GM12874 (cell line): ENCODE measurements around the gene RSPH9.

Source experiments
- TF ChIP-seq, protein P1 (sequence below): IDR thresholded peaks from 2 replicates; pipeline ENCODE4 v1.5.1; 2011; ENCODE audit warnings: low read depth, mild to moderate bottlenecking, control low read depth, low read length, moderate library complexity; ENCODE audit not compliant: insufficient read depth

RSPH9 gene

DNA sequence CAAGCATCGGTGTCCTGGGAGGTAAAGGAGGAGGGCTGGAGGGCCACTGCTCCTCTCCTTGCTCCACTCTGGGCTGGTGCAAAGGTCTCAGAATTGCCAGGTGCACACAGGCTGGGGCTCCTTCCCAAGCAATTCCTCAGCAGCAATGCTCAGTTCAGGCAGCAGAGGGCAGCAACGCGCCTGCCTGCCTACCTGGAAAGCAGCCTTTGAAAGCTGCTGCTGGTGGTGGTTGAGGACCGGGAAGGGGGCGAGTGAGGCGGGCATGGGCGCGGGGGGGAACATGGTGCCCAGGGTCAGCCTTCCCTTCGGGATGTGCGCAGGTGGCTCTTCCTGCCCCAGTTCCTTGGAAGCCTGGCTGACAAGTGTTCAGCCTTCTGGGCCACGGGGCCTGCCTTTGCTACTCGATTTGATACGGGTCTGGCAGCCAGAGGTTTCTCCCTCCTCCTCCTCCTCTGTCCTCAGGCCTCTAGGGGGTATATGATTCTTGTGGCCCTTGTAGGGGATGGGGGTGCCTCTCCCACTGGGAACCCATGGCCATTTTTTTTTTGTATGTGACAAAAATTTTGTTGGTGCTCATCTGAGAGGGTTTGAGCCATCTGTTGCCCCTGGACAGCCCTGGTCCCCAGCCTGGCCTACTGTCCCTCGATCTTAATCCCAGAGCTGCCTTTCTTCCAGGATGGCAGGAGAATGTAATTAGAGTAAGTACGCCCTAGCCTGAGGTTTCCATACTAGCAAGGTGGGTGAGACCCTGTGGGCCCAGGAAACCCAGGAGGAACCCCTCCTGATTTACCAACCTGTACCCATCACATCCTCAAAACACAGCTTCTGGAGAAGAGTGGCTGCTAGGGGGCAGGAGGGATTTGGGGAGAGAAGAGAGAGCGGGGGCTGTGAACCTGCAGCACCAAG lies 22.7 kb downstream of the RSPH9 start:
- TF ChIP-seq, protein P1, sequence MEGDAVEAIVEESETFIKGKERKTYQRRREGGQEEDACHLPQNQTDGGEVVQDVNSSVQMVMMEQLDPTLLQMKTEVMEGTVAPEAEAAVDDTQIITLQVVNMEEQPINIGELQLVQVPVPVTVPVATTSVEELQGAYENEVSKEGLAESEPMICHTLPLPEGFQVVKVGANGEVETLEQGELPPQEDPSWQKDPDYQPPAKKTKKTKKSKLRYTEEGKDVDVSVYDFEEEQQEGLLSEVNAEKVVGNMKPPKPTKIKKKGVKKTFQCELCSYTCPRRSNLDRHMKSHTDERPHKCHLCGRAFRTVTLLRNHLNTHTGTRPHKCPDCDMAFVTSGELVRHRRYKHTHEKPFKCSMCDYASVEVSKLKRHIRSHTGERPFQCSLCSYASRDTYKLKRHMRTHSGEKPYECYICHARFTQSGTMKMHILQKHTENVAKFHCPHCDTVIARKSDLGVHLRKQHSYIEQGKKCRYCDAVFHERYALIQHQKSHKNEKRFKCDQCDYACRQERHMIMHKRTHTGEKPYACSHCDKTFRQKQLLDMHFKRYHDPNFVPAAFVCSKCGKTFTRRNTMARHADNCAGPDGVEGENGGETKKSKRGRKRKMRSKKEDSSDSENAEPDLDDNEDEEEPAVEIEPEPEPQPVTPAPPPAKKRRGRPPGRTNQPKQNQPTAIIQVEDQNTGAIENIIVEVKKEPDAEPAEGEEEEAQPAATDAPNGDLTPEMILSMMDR, result peak; percentile 98

DNA sequence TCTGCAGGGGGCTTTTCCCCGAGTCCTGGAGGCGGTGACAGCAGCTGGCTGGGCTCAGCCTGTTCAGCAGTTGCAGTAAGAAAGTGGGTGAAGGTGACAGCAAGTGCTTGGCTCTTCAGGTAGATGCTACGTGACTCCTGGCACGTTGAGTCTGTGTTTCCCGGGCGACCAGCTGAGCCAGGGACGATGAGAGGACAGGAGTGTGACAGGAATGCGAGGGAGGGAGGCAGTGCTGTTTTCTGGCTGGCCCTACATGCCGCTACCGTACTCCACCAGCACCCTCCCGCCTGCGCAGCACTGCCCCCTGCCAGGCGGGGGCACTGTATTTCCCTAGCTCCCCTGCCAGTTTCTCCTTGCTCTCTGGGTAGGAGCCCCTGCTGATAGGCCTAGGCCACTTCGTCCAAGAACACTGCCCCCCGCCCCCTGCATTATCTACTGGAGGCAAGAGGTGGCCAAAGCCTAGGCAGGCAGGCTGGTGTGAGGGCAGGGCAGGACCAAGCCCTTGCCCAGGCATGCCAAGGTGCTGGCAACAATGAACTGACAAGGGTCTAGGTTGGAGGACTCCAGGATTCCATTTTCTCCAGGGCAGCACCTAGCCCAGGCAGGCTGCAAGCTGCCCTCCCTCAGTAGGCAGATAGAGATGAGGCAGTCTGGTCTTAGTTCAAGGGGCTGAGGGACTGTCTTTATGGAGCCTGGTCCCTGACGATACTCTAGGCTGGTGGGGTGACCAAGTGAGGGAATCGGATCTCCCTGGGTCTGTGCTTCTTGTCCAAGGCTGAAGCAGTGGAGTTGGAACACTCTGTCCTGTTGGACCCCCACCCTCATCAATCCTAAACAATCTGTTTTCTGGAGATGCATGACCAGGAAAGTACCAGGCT lies 23.6 kb downstream of the RSPH9 start:
- TF ChIP-seq, protein P1, result peak; percentile 87

DNA sequence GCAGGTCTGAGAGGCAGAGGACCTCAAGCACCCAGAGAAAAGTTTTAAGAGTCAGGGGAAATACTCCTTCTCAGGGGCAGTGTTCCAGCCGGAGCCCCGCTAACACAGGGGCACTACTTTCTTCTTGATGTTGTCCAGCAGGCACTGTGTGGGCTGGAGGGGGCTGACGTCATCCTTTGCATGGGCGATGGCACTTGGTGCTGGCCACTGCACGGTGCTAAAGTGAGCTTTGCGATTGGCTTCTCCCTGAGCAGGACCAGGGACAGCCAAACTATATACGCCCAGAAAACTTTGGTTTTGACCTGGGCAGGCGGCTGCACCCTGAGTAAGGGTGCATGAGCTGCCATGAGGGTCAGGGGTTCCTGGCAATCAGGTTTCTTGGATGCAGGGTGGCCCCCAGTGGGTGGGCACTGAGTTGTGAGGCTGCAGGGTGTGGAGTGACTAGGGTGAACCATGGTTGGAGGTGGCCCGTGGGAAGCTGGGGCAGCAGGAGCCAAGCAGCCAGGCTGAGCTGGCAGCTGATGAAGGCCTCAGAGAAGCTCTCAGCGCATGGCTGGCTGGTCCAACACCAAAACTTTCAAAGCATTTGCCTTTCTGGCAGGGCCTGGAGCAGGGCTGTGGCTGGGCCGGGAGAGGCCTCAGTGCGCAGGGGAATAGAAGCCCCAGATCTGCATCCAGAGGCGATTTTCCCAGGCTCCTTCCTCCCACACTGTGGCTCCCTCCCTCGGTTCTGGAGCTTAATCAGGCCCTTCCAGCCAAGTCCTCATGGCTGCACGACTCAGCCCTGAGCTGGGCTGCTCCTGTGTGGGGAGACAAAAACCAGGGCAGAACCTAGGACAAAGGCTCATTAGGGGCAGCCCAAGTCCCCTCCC lies 24.4 kb downstream of the RSPH9 start:
- TF ChIP-seq, protein P1, result no peak

DNA sequence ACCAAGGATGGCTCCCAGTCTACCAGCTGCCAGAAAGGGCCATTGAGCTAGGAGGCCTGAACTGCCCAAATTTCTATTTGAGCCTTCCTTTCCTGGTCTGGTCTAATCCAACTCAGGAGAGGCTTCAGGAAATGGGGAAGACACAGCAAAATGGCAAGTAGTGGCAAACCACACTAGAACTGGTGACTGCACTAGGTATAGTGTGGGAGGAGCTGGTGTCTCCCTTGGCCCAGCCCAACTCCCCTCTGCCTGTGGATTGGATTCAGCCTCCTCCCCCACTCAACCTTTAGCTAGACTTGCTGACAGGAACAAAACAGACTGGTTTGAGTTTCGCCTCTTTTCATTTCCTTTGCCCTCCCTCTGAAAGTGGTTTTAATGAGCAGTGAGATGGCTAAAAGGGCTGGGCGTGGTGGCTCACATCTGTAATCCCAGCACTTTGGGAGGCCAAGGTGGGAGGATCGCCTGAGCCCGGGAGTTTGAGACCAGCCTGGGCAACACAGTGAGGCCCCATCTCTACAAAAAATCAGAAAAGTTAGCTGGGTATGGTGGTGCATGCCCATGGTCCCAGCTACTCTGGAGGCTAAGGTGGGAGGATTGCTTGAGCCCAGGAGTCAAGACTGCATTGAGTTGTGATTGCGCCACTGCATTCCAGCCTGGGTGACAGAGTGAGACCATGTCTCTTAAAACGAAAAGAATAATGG lies 25.2 kb downstream of the RSPH9 start:
- TF ChIP-seq, protein P1, result no peak

DNA sequence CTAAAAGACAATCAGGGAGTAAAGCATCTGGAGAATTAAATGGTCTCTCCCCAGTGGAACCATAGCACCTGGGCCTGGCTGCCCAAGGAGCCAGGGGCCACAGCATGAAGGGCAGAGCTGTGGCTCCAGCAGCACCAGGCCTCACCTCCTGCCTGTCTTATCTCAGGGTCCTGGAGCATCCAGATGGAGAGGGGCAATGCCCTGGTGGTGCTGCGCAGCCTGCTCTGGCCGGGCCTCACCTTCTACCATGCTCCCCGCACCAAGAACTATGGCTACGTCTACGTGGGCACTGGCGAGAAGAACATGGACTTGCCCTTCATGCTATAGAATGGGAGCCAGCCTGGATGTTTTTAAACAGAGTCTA lies 25.8 kb downstream of the RSPH9 start:
- TF ChIP-seq, protein P1, result no peak

DNA sequence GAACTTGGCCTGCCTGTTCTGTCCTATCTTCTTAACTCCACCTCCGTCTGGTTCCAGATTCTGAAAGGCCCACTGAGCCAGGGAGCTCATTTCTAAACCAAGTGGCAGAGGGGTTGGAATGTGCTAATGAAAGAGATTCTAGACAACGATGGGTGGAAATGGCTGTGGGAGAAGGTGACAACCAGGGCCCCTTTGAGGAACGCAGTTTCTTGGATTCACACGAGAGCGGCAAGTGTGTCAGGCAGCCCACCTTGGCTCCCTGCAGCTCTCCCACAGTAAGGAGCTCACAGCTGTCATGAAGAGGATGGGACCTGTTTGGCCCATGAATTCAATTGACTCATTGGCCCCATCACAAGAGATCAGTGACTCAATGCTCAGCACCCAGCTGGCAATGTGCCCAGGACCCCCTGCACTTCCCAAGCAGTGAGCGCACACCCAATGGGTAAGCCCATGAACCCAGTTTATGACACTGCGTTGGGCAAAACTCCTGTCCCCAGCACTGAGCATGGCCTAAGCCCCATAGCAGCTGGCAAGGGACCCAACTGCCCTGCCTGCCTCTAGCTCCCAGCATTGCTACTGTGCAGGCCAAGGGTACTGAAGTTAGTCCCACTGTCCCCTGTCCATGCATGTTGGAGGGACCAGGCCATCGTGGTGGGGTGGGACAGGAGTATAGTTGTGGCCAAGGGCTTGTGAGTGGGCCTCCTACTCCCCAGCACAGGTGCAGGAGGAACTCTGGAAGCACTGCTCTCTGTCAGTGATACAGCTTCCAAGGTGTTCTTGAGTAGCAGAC lies 26.4 kb downstream of the RSPH9 start:
- TF ChIP-seq, protein P1, result no peak
